Measurements from ENCODE around the gene RUNX3.

- TF ChIP-seq CTCF (IDR thresholded peaks at IDR 0.05) = no peak
- no peak for TF ChIP-seq EZH2 (IDR thresholded peaks at IDR 0.05; ENCODE audit: borderline replicate concordance, insufficient read depth, low read depth, low read length, poor library complexity, severe bottlenecking)
Observed at GRCh38 chr1:24926563-24927249, 3.4 kb downstream of the RUNX3 start.
